SK-N-MC (cell line): ENCODE results near the gene TXN2.

Source experiments
- DNase-seq: peaks from one replicate; pipeline ENCODE4 v3.0.0-alpha.2; 2011; ENCODE audit warnings: low read depth, low spot score
- H3K27ac ChIP-seq: fragments of 200-600 bp; sonication (generic); 2 replicates; pipeline ENCODE4 v1.5.1; 2016; ENCODE audit warnings: mixed run types
- H3K36me3 ChIP-seq: fragments of 200-600 bp; sonication (generic); 2 replicates; pipeline ENCODE4 v1.6.1; 2017; ENCODE audit warnings: antibody characterized with exemption, low read length, mixed read lengths; ENCODE audit not compliant: insufficient read depth
- H3K4me3 ChIP-seq: fragments of 200-600 bp; sonication (generic); 2 replicates; pipeline ENCODE4 v1.5.1; 2016
- H3K9ac ChIP-seq: fragments of 200-600 bp; sonication (generic); 2 replicates; pipeline ENCODE4 v1.8.0; 2017; ENCODE audit warnings: mixed run types, mixed read lengths; ENCODE audit not compliant: insufficient read length
- H3K9me3 ChIP-seq: fragments of 200-600 bp; sonication (generic); 2 replicates; pipeline ENCODE4 v1.6.1; 2017; ENCODE audit warnings: low read depth, mild to moderate bottlenecking, antibody characterized with exemption, low read length, moderate library complexity, mixed read lengths
- EZH2 ChIP-seq: fragments of 200-600 bp; sonication (generic); IDR thresholded peaks from one replicate; pipeline ENCODE4 v1.6.1; 2017; ENCODE audit warnings: antibody characterized with exemption
- FOXP2 ChIP-seq: optimal IDR thresholded peaks from 2 replicates; pipeline ENCODE3; 2011; ENCODE audit warnings: mild to moderate bottlenecking, moderate library complexity; ENCODE audit not compliant: insufficient read depth; ENCODE audit errors: extremely low read length, control extremely low read depth
- POLR2AphosphoS5 ChIP-seq: IDR thresholded peaks from 2 replicates; pipeline ENCODE4 v1.6.1; 2012; ENCODE audit warnings: mild to moderate bottlenecking, low read depth, low read length, borderline replicate concordance

The TXN2 gene

GRCh38 chr22:36445158-36445668 lies 36.2 kb downstream of the TXN2 start:
- no peak overlapping the region for H3K4me3 ChIP-seq
- TF ChIP-seq FOXP2 (no peak), EZH2 (no peak), POLR2AphosphoS5 (no peak)
- no peak overlapping the region for H3K9ac ChIP-seq
- no peaks in the 10 kb centered on the region for H3K9me3 ChIP-seq
- no peak for DNase-seq
- no peak overlapping the region for H3K27ac ChIP-seq
- no peaks in the 10 kb centered on the region for H3K36me3 ChIP-seq

DNA sequence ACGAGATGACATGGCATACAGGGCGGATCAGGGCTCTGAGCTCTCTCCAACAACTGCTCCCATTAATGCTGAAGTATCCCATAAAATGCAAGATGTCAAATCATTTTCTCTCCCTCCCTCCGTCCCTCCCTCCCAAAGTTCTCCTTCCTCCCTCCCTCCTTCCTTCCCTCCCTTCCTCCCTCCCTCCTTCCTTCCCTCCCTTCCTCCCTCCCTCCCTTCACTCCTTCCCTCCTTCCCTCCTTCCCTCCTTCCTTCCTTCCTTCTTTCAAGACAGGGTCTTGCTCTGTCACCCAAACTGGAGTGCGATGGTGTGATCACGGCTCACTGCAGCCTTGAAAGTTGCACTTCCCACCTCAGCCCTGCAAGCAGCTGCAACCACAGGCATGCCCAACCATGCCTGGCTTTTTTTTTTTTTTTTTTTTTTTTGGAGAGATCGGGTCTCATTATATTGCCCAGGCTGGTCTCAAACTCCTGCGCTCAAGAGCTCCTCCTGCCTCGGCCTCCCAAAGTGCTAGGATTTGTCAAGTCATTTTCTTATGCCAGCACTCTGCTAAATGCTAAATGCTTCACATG lies 38.2 kb downstream of the TXN2 start:
- H3K27ac ChIP-seq: no peak overlapping the region
- no peaks in the 10 kb centered on the region for H3K36me3 ChIP-seq
- no peak for TF ChIP-seq FOXP2
- no peak for TF ChIP-seq POLR2AphosphoS5
- TF ChIP-seq EZH2: no peak
- DNase-seq: no peak
- no peak overlapping the region for H3K9ac ChIP-seq
- H3K9me3 ChIP-seq: no peaks in the 10 kb centered on the region
- no peak overlapping the region for H3K4me3 ChIP-seq

DNA sequence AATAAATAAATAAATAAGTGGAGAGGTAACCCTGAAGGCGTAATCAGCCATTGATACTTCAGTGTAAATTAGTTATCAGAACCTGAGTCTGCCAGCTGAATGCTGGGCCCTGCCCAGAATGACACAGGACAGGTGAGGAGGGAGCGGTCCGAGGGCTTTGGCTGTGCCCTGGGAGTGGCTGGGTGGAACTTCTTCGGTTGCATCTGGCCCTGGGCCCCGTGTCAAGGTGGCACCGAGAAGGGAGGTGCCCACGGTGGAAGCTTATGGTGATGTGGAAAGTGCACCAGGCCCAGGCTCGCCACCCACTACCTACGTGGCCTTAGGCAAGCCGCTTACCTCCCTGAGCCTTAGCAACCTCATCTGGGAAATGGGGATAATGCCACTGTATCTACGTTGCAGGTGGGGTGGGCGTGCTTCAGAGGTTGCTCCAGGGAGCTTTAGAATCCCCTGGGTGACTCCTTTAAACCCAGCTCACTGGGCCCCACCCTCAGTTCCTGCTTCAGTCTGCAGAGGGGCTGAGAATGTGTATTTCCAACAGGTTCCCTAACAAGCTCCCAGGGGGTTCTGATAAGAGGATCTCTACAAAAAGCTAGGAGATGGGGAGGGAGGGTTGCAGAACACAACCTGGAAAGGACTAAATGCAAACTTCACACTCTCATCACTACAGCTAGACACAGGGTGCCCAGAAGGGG lies 38.8 kb downstream of the TXN2 start:
- TF ChIP-seq POLR2AphosphoS5 (no peak), FOXP2 (no peak), EZH2 (no peak)
- no peak overlapping the region for H3K27ac ChIP-seq
- H3K36me3 ChIP-seq: no peaks in the 10 kb centered on the region
- no peak overlapping the region for H3K4me3 ChIP-seq
- no peaks in the 10 kb centered on the region for H3K9me3 ChIP-seq
- H3K9ac ChIP-seq: no peak overlapping the region
- no peak for DNase-seq

DNA sequence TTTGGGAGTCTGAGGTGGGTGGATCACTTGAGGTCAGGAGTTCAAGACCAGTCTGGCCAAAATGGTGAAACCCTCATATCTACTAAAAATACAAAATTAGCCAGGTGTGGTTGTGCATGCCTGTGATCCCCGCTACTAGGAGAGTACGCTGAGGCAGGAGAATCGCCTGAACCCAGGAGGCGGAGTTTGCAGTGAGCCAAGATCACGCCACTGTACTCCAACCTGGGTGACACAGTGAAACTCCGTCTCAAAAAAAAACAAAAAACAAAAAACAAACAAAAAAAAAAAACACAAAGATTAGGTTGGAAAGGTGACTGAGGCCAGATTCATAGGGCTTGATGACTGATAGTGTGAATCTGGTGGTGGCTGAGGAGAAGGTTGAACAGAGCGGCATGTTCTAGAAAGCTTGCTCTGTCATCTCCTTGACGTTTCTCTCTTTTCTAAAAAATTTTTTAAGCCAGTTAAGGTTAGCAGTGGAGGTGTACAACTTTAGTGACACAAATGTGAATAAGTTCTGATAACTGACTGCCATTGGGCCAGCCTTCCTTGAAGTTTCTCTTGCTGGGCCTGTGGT lies 40.9 kb downstream of the TXN2 start:
- DNase-seq: no peak
- no peak overlapping the region for H3K4me3 ChIP-seq
- no peaks in the 10 kb centered on the region for H3K36me3 ChIP-seq
- H3K9ac ChIP-seq: no peak overlapping the region
- H3K9me3 ChIP-seq: no peaks in the 10 kb centered on the region
- H3K27ac ChIP-seq: 0 out of 2 replicates have a peak overlapping the region, but pooled peaks have one; percentile 31
- TF ChIP-seq POLR2AphosphoS5 (no peak), EZH2 (no peak), FOXP2 (no peak)

DNA sequence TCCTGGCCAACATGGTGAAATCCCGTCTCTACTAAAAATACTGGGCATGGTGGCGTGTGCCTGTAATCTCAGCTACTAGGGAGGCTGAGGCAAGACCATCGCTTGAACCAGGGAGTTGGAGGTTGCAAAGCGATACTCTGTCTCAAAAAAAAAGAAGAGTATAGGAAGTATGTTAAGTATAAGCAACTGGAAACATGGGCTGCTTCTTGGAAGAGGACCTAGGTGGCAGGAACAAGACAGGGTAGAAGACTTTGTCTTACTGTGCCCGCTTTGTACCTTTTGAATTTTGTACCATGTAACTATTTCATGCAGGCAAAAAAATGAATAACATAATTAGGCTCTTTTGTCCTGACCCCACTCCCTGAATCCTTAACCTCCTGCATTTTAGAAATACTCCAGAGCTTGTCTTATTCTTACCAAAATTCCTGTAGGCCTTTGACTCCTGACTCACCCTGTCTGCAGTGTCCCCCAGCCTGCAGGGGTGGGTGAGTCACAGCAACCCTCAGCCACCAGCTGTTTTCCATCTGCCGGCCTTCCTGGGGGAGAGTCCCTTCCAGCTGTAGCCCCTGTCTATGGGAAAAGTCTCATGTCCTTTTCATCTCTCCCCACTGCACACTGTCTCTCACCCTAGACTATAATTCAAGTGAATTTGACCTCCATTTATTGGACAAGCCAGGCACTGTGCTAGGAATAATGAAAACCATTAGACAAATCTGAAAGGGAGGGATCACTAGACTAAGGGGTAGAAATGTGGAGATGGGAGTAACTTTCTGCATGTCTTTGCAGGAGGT lies 41.8 kb downstream of the TXN2 start:
- Histone ChIP-seq H3K27ac (no peak overlapping the region), H3K4me3 (no peak overlapping the region), H3K36me3 (no peaks in the 10 kb centered on the region), H3K9ac (no peak overlapping the region), H3K9me3 (no peaks in the 10 kb centered on the region)
- DNase-seq: no peak
- TF ChIP-seq POLR2AphosphoS5 (no peak), FOXP2 (no peak), EZH2 (no peak)

DNA sequence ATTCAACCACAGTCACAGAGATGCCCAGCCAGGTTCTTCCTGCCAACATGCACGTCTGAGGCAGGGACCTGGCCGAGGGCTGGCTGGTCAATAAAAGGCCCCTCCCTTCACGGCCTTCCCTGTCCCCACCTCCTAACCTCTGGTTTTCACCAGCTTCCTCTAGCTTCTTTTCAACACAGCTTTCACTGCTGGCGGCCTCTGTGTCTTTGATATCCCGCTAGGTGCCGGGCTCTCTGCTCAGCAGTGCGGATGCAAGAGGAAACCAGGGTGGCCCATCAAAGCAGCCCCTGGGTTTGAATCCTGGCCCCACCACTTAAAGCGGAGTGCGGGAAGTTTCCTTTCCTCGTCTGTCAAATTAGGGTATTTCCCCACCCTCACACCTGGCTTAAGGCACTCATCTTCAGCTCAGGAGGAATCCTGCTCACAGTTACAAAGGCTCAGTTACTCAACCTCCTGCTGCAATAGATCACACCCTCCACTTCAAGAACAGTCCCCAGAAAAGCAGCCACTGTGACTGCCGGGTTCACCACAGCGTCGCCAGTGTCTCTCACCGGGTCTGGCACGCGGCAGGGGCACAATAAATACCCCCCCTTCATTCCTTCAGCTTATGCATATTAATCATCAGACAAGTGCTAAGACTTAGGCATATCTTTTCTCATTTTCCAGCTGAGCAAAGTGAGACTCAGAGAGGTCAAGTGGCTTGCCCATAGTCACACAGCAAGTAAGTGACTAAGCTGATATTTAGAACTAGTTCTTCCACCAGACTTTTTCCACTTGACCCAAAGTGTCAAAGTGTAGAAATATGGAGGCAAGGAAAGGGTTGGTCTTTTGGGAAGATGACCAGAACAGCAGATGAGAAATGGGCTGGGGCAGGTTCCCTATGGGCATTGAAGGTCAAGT lies 45.7 kb downstream of the TXN2 start:
- Histone ChIP-seq H3K4me3 (no peak overlapping the region), H3K9me3 (no peaks in the 10 kb centered on the region), H3K9ac (no peak overlapping the region), H3K36me3 (no peaks in the 10 kb centered on the region), H3K27ac (no peak overlapping the region)
- TF ChIP-seq FOXP2 (no peak), EZH2 (no peak), POLR2AphosphoS5 (no peak)
- no peak for DNase-seq

GRCh38 chr22:36433318-36434231 lies 47.9 kb downstream of the TXN2 start:
- Histone ChIP-seq H3K9ac (no peak overlapping the region), H3K4me3 (no peak overlapping the region), H3K36me3 (no peaks in the 10 kb centered on the region), H3K9me3 (no peaks in the 10 kb centered on the region), H3K27ac (no peak overlapping the region)
- no peak for DNase-seq
- TF ChIP-seq FOXP2 (no peak), EZH2 (no peak), POLR2AphosphoS5 (no peak)
